ENCODE data around the gene WDR54.
A peak's percentile ranks its signal among the peaks of the same experiment; 100 is the strongest.
"Not testable (repeated sequence)": the region's sequence is repeated elsewhere in the genome, so short reads cannot be mapped to it uniquely, and the experiment has no call there.

Gene WDR54

GRCh38 chr2:74457129-74457548 is 35.6 kb downstream of the WDR54 start:
- DNase-seq (ENCODE audit: low spot score): no peak

DNA sequence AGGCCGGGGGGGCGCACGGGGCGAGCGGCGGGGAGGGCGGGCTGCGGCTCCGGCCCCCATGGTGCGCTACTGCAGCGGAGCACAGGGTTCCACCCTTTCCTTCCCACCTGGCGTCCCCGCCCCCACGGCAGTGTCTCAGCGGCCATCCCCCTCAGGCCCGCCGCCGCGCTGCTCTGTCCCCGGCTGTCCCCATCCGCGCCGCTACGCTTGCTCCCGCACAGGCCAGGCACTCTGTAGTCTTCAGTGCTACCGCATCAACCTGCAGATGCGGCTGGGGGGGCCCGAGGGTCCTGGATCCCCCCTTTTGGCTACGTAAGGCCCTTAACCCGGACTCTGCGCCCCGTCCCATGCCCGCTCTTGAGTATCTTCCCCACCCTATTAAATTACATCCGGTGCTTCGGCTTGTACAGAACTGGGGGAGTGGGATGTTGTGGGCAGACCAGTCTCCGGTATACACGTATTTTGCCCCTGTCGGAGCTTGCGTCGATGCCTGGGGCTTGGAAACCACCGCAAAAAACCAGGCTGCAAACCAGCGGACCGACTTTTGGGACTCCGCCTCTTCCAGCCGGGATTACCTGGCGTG is 36.1 kb downstream of the WDR54 start:
- no peak for DNase-seq (ENCODE audit: low spot score)

DNA sequence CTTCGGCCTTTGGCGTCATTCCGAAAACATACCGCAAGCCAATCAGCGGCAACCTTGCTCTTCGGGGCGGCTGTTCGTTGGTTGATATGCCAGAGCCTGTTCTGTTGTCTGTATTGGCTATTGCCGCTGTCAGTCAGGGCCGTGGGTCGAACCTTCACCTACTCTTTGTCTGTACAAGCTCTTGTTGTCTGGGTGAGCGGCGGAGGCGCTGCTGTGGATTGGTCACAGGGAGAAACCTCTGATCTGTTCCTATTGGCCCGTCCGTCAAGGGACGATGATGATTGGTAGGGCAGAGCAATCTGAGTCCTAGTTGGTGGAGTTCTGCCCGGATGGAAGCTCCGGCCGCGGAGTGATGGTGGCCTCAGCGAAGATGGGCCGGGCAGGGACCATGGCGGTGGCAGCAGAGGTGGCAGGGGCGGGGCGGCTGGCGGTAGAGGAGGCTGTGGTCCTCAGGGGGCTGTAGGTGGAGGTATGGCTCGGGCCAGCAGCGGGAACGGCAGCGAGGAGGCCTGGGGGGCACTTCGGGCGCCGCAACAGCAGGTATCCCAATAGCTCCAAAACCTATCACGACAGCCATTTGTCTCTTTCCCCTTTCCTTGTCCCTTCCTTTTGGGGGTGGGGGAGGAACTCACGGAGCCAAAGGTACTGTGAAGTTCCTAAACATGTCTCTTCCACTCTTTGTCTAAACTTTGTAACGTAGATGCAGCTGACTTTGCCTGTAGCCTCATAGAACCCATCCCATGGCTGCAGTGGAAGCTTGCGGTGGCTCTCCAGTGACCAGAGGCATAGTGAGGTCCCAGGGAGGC is 36.8 kb downstream of the WDR54 start, which contains the start of gene WBP1:
Gene WBP1, plus strand, starts transcription at position 307 of the 806 bp plus-strand sequence. Its CDS starts 165 bp downstream, at position 472.
- peak; percentile 100 for DNase-seq (ENCODE audit: low spot score)

DNA sequence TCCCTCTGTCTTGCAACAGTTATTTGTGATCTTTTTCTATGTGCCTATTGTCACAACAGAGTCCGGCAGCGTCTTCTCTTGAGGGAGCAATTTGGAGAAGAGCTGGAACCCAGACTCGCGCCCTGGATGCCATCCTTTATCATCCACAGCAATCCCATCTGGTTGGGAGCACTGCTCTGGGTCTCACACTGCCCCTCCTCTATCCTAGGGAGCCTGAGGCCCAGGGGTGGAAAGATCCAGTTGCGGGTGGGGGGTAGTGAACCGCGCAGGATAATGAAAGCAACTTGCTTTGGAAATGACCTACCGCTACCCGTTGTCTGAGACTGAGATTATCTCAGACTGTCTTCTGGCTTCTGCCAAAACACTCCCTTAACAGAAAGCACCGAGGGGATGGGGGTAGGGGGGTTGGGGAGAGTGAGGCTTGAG is 37.4 kb downstream of the WDR54 start:
- no peak for DNase-seq (ENCODE audit: low spot score)

GRCh38 chr2:74459503-74460118 is 38.1 kb downstream of the WDR54 start:
- not testable (repeated sequence) for DNase-seq (ENCODE audit: low spot score)

- not testable (repeated sequence) for DNase-seq (ENCODE audit: low spot score)
Observed at GRCh38 chr2:74460187-74460586, 38.7 kb downstream of the WDR54 start.

DNA sequence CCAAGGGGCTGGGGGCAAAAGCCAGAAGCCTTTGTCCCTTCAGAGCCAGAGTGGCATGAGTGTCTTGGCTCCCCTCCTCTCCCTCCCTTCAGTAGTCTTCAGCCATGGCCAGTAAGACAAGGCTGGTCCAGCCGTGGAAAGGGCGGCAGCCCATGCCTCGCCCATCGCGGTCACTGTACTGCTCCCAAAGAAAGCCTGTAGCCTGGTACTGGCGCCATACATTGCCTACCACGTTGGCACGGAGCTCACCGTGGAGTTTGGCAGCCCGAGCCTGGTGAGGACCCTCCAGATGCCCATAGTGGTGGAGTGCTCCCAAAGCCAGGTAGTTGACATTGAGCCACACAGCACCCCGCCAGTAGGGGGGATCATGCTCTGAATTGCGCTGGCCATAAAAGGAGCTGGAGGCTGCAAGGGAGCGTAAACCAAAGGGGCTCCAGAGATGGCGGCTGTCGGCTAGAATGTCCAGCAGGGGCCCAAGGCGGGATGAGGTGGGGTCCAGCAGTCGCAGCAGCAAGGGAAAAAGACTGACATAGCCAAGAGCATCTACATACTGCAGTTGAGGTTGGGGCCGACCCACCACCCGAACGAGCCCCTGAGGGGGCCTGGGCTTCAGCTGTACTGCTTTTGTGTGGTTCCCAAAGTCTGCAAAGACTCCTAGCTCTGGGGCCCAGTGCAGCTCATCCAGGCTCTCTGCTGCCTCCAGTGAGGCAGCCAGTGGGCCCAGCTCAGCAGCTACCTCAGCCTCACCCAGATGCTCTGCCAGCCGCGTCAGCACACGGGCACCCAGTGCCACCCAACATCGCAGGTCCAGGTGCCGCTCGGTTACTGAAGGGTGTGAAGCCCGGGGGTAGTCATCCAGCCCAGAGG is 39.9 kb downstream of the WDR54 start:
- no peak for DNase-seq (ENCODE audit: low spot score)

- DNase-seq (ENCODE audit: low spot score): no peak
Observed at GRCh38 chr2:74462054-74462785, 40.7 kb downstream of the WDR54 start.

- DNase-seq (ENCODE audit: low spot score): no peak
Observed at GRCh38 chr2:74462786-74463105, 41.2 kb downstream of the WDR54 start.

GRCh38 chr2:74464406-74464805 is 42.9 kb downstream of the WDR54 start:
- no peak for DNase-seq (ENCODE audit: low spot score)

- not testable (repeated sequence) for DNase-seq (ENCODE audit: low spot score)
Observed at GRCh38 chr2:74470742-74471141, 49.2 kb downstream of the WDR54 start.

DNA sequence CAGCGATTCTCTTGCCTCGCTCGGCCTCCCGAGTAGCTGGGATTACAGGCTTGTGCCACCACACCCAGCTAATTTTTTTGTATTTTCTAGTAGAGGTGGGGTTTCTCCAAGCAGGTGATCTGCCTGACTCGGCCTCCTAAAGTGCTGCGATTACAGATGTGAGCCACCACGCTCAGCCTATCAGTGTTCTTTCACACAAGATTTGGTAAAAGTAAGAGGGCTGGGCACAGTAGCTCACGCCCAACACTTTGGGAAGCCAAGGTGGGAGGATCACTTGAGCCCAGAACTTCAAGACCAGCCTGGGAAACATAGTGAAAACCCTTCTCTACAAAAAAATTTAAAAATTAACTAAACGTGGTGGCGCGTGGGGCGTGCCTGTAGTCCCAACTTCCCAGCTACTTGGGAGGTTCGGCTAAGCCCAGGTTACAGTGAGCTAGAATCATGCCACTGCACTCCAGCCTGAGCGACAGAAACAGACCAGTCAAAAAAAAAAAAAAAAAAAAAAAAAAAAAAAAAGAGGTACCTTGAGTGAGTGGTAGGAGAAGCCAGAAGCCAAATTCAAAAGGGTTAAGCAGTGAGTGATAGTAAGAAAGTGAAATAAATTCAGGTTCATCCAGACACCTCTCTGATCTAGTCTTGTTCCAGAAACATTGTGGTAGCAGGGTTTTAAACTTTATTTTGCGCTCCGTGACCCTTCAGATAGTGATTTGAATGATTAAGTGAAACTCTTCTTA is 50.0 kb downstream of the WDR54 start:
- no peak for DNase-seq (ENCODE audit: low spot score)

GRCh38 chr2:74472086-74472944 is 50.8 kb downstream of the WDR54 start, which contains the start of gene MRPL53:
Gene MRPL53, minus strand, starts transcription at chr2:74472680. Its CDS starts 20 bp downstream, at chr2:74472660.
- DNase-seq (ENCODE audit: low spot score): peak; percentile 96

DNA sequence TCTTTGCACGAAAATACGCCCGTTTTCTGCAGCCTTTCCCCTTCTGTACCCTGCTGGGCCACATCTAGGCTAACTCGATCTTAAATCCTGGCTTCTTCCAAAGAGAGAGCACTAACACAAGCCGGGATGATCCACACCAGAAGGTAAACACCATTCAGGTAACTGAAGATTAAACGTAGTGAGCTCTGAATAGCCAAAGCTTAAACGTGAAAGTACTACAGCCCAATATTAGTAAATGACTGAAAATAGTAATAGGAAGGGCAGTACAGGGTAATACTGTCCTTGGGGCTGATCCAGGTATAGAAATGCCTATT is 51.4 kb downstream of the WDR54 start:
- no peak for DNase-seq (ENCODE audit: low spot score)

DNA sequence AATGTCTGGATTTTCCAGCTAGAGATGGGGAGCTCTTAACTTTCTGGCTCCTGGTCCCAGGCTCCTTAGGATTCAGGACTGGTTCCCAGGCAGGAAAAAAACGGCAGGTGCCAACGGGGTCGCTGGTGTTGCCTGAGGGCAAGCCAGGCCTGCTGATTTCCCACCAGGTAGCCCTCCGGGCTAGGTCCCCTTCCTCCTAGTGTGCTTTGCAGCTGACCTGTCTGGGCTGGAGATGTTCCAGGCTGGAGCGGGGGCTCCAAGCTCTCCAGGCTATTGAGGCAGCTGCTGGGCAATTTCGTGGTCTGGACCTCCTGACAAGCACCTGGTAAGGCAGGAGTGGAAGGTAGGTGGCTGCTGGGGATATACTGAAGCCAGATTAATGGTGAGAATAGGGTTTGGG is 53.0 kb downstream of the WDR54 start:
- no peak for DNase-seq (ENCODE audit: low spot score)

GRCh38 chr2:74474899-74475298 is 53.4 kb downstream of the WDR54 start:
- no peak for DNase-seq (ENCODE audit: low spot score)

All from hematopoietic multipotent progenitor cell treated with erythropoietin and hydrocortisone succinate and interleukin-3 and kit ligand, for 17 days (in vitro differentiated cells).